ENCODE results near the gene KDM2A.

Gene KDM2A

GRCh38 chr11:67272327-67273259, 153.5 kb downstream of the KDM2A start:
- DNase-seq (ENCODE audit: low read depth), result no peak

DNA sequence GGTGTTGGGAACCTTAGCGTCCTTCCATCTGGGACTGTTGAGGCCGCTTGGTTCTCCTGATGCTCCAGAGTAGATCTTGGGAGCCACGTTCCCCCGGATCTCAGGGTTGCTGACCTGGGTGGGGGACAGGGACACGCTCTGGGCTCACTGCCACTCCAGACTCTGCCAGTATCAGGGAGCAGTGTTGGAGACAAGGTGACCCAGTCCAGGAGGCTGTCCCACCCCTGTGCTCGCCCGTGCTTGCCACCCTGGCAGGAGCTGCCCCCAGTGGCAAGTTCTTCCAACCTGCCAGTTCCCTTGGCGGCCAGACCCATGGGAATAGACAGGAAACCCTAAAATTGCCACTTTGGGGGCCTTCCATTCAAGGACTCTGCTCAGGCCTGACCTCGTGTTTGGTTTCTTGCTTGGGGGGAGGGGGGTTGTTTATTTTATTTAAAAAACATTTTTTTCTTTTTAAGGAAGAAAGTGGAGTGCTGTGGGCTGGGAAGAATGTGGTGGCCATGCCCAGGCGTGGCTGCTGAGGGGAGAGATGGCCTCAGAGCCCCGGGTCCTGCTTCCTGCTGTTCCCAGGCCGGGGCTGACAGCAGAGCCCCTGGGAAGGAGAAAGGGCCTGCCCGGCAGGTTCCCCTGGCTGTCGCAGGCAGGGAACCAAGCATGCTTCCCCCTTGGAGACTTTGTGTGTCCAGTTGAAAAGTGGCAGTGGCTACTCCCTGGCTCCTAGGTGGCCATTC, 154.4 kb downstream of the KDM2A start:
- no peak for DNase-seq (ENCODE audit: low read depth)

DNA sequence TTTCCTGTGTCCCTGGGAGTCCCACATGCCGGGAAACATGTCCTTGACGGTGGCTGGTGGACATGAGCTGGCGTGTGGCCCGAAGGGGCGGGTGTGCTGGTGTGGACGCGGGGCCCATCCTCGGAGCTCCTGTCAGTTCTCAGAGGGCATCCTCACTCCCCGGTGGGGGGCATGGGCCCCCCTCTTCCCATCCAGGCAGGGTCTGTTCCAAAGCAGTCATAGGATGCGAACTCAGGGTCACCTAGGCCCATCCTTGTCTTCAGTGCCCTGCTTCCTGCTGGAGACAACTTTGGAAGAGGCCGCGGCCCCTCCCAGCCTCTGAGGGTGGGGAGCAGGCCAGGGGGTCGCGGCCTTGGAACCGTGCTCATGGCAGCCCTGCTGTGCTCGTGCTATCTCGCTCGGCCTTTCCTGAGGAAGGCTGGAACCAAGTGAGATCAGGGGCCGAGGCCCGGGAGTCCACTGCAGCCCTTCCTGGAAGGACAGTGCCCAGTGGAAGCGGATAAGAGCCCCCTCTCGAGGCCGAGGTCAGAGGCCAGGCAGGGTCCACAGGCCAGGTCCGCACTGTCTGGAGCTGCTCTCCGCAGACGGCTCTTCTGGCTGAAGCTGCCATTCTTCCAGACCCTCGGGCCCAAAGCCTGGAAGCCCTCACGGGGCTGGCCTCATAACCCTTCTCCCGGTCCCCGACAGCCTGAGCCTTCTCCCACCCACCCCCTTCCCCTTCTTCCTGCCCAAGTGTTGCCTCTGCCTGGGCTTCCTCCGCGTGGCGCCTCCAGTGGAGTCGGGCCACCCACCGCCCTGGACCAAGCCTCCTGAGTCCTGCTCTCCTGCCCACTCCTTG, 155.9 kb downstream of the KDM2A start:
- no peak for DNase-seq (ENCODE audit: low read depth)

DNA sequence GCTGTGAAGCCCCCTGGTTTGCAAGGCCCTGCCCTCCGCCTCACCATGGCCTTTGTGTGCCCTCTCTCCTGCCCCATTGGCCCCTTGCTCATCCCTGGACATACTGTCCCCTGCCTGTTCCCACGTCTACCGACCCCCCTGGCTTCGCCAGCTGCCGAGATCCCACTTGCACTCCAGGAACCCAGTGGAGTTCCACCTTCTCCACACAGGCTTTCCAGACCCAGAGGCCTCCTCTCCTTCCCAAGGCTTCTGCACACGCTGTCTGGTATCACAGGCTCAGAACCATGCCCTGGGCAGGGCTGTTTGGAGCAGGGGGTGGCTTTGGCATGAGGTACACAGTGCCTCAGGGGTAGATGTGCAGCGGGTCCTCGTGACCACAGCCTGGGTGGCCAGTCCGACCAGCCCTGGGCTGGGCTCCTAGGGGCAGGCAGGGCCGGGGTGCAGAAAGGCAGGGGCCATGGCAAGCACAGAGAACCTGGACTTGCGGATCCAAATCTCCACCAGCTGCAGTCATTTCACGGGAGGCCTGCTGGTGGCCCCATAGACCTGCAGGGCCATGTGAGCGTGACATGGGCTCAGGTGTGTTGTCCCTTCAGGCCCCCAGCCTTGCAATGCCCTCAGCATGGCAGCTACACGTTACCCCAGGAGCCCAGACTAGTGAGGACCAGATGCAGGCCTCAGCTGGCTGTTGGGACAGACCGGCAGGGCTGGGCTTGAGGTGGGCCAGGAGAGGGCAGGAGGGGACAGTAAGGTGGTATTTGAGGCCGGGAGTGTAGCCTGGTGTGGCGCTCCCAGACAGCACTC, 156.7 kb downstream of the KDM2A start:
- DNase-seq (ENCODE audit: low read depth), result no peak

DNA sequence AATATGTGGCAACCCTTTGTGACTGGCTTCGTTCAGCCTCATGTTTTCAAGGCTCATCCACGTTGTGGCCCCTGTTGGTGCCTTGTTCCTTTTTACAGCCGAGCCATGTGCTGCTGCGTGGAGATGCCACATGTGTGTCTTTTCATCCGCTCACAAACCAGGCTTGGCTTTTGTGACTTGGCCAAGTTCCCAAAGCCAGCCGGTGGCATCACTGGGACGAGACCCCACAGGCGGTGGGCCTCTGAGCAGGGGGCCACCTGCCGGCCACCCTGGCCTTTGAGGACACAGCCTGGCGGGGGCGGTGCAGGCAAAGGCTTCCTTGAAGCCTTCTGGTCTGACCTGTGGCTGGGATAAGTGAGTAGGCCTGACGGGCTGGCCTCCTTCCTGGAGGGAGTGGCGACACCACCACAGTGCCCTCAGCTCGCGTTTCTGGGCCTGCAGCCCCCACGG, 157.7 kb downstream of the KDM2A start:
- DNase-seq (ENCODE audit: low read depth), result no peak

- DNase-seq (ENCODE audit: low read depth), result peak; percentile 65
These were observed 158.3 kb downstream of the KDM2A start for GRCh38 chr11:67277231-67277961.

DNA sequence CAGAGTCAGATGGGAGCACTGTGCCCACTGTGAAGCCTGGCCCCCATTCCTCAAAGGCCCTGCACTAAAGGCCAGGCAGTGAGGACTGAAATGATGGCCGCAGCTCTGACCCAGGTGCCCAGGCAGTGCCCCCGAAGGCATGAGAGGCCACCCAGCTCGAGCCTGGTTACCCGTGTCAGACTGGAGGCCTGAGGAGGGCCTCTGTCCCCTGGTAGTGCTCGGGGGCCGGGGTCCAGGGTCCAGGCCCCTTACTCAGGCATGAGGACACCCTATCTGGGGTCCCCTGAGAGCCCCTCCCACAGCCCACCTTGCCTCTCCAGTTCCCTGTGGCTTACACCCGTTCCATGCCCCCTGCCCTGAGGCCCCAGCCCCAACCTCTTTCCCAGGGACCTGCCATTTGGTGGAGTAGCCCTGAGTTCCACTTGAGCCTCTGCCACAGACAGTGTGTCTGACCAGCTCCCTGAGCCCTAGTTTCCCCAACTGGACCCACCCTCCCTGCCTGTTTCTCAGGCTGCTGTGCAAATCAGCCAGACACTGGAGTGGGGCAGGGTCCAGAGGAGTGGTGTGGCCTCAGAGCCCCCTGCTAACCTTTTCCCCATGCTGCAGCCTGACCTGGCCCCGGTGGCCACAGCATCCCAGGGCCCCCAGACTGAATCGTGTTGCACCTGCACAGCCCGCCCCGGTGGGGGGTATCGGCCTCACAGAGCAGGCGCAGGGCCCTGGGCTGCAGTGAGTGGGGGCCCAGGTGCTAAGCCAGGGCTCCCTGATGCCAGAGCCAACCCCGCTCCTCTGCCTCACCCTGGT, 159.3 kb downstream of the KDM2A start:
- DNase-seq (ENCODE audit: low read depth), result no peak

- DNase-seq (ENCODE audit: low read depth), result no peak
These were observed 160.0 kb downstream of the KDM2A start for GRCh38 chr11:67278939-67279588.

- no peak for DNase-seq (ENCODE audit: low read depth)
These were observed 160.7 kb downstream of the KDM2A start for GRCh38 chr11:67279589-67280340.

DNA sequence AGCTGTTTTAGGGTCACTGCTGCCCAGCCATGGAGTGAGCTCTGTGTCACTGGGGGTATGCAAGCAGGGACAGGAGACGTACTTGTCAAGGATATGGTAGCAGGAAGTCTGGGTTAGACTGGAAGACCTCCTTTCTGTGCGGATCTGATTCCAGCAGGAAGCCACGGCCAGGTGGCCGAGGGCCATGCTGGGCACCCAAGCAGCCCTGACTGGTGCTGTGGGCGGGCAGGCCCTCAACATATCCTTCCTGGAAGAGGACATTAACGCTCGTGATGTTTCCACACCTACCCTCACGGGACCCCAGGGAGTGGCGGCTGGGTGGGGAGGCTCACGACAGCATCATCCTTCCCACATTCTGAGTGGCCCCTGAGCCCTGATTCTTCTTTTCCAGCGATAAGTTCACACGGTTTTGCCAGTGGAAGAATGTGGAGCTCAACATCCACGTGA, 161.3 kb downstream of the KDM2A start:
- no peak for DNase-seq (ENCODE audit: low read depth)

- no peak for DNase-seq (ENCODE audit: low read depth)
These were observed 161.9 kb downstream of the KDM2A start for GRCh38 chr11:67280788-67281551.

DNA sequence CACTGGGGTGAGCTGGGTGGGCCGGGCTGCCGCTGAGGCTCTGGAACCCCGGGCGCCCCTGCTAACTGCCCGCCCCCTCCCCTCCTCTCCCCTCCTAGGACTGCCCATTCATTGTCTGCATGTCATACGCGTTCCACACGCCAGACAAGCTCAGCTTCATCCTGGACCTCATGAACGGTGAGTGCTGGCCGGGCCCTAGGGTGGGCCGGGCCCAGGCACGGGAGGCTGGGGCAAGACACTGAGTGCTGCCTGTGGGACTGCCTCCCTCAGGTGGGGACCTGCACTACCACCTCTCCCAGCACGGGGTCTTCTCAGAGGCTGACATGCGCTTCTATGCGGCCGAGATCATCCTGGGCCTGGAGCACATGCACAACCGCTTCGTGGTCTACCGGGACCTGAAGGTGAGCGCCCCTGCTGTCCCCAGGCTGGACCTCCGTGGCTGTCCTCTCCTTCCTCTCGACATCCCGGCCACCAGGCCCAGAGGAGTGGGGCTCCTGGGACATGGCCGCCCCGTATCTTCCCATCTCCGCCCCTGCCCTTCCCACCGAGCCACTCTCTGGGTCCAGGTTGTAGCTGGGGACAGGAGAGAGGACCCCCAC, 162.6 kb downstream of the KDM2A start:
- no peak for DNase-seq (ENCODE audit: low read depth)

GRCh38 chr11:67282155-67282875, 163.3 kb downstream of the KDM2A start:
- no peak for DNase-seq (ENCODE audit: low read depth)

GRCh38 chr11:67282876-67283371, 163.9 kb downstream of the KDM2A start:
- no peak for DNase-seq (ENCODE audit: low read depth)

- no peak for DNase-seq (ENCODE audit: low read depth)
These were observed 164.5 kb downstream of the KDM2A start for GRCh38 chr11:67283481-67283963.
